ENCODE results near the gene FUZ. TPM values are rescaled to one million over a fixed set of nuclear protein-coding genes. Genes with fewer than 3 reads are reported as not detected.
A peak's percentile ranks its signal among the peaks of the same experiment; 100 is the strongest.

Gene FUZ
- total RNA-seq, 2 donors from 2014 or later = 7.4 to 14.9 TPM

DNA sequence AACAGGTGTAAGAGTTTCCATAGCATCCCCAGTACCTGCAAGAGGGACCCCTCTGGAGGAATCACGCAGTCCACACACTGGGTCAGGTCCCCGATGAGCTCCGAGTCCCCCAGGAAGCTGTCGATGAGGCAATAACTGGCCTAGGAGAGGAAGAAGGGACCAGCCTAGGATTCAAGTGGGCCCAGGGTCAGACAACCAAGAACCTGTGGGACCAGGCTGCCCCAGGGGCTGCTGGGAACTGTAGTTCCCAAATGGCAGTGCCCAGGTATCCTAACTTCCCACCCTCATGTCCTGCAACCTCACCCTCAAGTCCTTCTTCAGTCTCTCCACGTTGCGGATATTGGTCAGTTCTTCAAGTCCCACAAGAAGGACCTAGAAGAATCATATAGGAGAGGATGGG is 1.8 kb downstream of the FUZ start:
- Histone ChIP-seq H3K36me3 (no peaks in the 10 kb centered on the region), H3K27me3 (no peaks in the 10 kb centered on the region), H3K27ac (no peak overlapping the region), H3K9ac (ENCODE audit: low read depth in 2 of 2, low read length in 2 of 2) (no peak overlapping the region), H3K4me3 (no peak overlapping the region), H3K4me1 (no peaks in the 10 kb centered on the region), H3K9me3 (no peaks in the 10 kb centered on the region)
- DNase-seq = no peak
- intact Hi-C loops (cut with DNase I) = loop anchor here (10.0 kb wide), 1 partner anchor 53 kb away; the partner anchor contains the start of gene PNKP
- TF ChIP-seq, protein P1, sequence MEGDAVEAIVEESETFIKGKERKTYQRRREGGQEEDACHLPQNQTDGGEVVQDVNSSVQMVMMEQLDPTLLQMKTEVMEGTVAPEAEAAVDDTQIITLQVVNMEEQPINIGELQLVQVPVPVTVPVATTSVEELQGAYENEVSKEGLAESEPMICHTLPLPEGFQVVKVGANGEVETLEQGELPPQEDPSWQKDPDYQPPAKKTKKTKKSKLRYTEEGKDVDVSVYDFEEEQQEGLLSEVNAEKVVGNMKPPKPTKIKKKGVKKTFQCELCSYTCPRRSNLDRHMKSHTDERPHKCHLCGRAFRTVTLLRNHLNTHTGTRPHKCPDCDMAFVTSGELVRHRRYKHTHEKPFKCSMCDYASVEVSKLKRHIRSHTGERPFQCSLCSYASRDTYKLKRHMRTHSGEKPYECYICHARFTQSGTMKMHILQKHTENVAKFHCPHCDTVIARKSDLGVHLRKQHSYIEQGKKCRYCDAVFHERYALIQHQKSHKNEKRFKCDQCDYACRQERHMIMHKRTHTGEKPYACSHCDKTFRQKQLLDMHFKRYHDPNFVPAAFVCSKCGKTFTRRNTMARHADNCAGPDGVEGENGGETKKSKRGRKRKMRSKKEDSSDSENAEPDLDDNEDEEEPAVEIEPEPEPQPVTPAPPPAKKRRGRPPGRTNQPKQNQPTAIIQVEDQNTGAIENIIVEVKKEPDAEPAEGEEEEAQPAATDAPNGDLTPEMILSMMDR (IDR thresholded peaks at IDR 0.05) = no peak

DNA sequence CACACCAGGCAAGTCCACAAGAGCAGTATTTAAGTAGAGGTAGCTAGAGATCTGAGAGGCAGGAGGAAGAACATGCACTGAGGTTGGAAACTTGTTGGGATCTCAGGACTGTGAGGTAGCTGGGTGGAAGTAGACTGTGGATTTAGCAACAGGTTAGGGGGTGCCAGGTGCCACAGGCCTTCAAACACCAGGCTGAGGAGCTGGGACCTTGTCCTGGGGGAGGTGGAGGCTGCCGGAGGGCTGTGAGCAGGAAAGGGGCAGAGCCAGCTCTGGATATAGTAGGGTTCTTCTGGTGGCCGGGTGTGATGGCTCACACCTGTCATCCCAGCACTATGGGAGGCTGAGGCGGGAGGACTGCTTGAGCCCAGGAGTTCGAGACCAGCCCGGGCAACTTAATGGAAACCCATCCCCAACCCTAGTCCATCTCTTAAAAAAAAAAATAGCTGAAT is 3.1 kb downstream of the FUZ start:
- no peak overlapping the region for H3K4me3 ChIP-seq
- H3K9ac ChIP-seq (ENCODE audit: low read depth in 2 of 2, low read length in 2 of 2) = peak overlapping the region; percentile 5 to 67
- DNase-seq = no peak
- peak overlapping the region; percentile 52 for H3K27ac ChIP-seq
- no peaks in the 10 kb centered on the region for H3K27me3 ChIP-seq
- no peaks in the 10 kb centered on the region for H3K9me3 ChIP-seq
- intact Hi-C loops (cut with DNase I) = loop anchor here (10.0 kb wide), 1 partner anchor 55 kb away; the partner anchor contains the start of gene PNKP
- H3K4me1 ChIP-seq = no peaks in the 10 kb centered on the region
- H3K36me3 ChIP-seq = no peaks in the 10 kb centered on the region
- TF ChIP-seq, protein P1 (IDR thresholded peaks at IDR 0.05) = no peak

GRCh38 chr19:49809160-49809940 is 3.7 kb downstream of the FUZ start:
- H3K9me3 ChIP-seq = no peaks in the 10 kb centered on the region
- intact Hi-C loops (cut with DNase I) = no loop called here
- peak overlapping the region; percentile 67 to 87 for H3K9ac ChIP-seq (ENCODE audit: low read depth in 2 of 2, low read length in 2 of 2)
- H3K27ac ChIP-seq = peak overlapping the region; percentile 52
- H3K4me1 ChIP-seq = no peaks in the 10 kb centered on the region
- H3K27me3 ChIP-seq = no peaks in the 10 kb centered on the region
- H3K36me3 ChIP-seq = no peaks in the 10 kb centered on the region
- H3K4me3 ChIP-seq = peak overlapping the region; percentile 78
- DNase-seq = peak; percentile 67
- TF ChIP-seq, protein P1 (IDR thresholded peaks at IDR 0.05) = no peak

DNA sequence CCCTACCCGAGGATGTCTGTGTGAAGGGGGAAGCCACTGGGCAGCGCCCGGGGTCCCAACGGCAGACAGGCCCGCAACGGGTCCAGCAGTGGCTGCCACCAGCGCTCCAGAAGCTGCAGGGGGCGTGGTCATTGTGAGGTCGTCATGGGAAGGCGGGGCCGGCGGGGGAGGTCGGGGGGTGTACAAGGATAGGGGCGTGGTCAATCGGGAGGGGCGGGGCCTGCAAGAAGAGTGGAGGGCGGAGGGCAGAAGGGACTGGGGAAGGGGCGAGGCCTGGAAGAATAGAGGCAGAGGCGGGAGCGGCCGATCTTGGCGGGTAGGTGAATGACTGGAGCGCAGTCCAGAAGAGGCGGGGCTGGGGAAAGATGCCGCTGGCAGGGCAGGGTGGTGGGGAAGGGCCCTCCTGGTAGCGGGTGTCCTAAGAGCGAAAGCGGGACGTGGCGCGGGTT is 4.4 kb downstream of the FUZ start:
- Histone ChIP-seq H3K4me3 (peak overlapping the region; percentile 78), H3K4me1 (no peaks in the 10 kb centered on the region), H3K36me3 (no peaks in the 10 kb centered on the region), H3K27ac (peak overlapping the region; percentile 52), H3K9me3 (no peaks in the 10 kb centered on the region), H3K27me3 (no peaks in the 10 kb centered on the region), H3K9ac (ENCODE audit: low read depth in 2 of 2, low read length in 2 of 2) (peak overlapping the region; percentile 67 to 87)
- DNase-seq = peak; percentile 97
- TF ChIP-seq, protein P1 (IDR thresholded peaks at IDR 0.05) = no peak
- intact Hi-C loops (cut with DNase I) = no loop called here

GRCh38 chr19:49807904-49808675 is 5.0 kb downstream of the FUZ start:
- H3K4me3 ChIP-seq = no peak overlapping the region
- no peaks in the 10 kb centered on the region for H3K36me3 ChIP-seq
- intact Hi-C loops (cut with DNase I) = no loop called here
- H3K4me1 ChIP-seq = no peaks in the 10 kb centered on the region
- peak overlapping the region in 1 of 2 donors; percentile 54 for H3K9ac ChIP-seq (ENCODE audit: low read depth in 2 of 2, low read length in 2 of 2)
- TF ChIP-seq, protein P1 (IDR thresholded peaks at IDR 0.05) = no peak
- no peak for DNase-seq
- no peaks in the 10 kb centered on the region for H3K27me3 ChIP-seq
- no peaks in the 10 kb centered on the region for H3K9me3 ChIP-seq
- no peak overlapping the region for H3K27ac ChIP-seq

All from colonic mucosa (tissue), 4 donors.